Stomach (tissue), 9 donors: ENCODE measurements around the gene GRB7. TPM values are rescaled to one million over a fixed set of nuclear protein-coding genes. Genes with fewer than 3 reads are reported as not detected.
A peak's percentile ranks its signal among the peaks of the same experiment; 100 is the strongest.

Experiments
- DNase-seq, 2 donors: peaks; one replicate each; pipeline versions ENCODE4 v3.0.0 to v3.0.0-alpha.2; 2013 to 2019
- H3K27ac ChIP-seq, 5 donors: fragments of 200-600 bp in 4 of 5; sonication (generic) in 4 of 5; one replicate each; pipeline ENCODE4 v1.5.1; 2013 to 2019; ENCODE audit warnings: mild to moderate bottlenecking in 1 of 5, moderate library complexity in 1 of 5
- H3K27me3 ChIP-seq, 3 donors: fragments of 200-600 bp; sonication (generic); one replicate each; pipeline ENCODE4 v1.5.1; 2017 to 2019; ENCODE audit warnings: mixed run types in 1 of 3
- H3K36me3 ChIP-seq, 4 donors: fragments of 200-600 bp; sonication (generic); 1 replicate in 3 of 4; 2 replicates in 1 of 4; pipeline ENCODE4 v1.5.1; 2016 to 2019
- H3K4me1 ChIP-seq, 4 donors: fragments of 200-600 bp; sonication (generic); one replicate each; pipeline ENCODE4 v1.5.1; 2016 to 2019
- H3K4me3 ChIP-seq, 4 donors: fragments of 200-600 bp; sonication (generic) in 3 of 4; one replicate each; pipeline ENCODE4 v1.5.1; 2016 to 2019; ENCODE audit warnings: mild to moderate bottlenecking in 1 of 4
- H3K9me3 ChIP-seq, 4 donors: fragments of 200-600 bp; sonication (generic); one replicate each; pipeline ENCODE4 v1.5.1; 2016 to 2019
- CTCF ChIP-seq, 7 experiments: fragments of 450-650 bp in 4 of 7; fragments of 200-600 bp in 3 of 7; sonication (generic) in 3 of 7; IDR thresholded peaks; one replicate each; pipeline ENCODE4 v1.5.1; 2016 to 2019; ENCODE audit warnings: antibody characterized with exemption in 7 of 7, control low read depth in 2 of 7, mild to moderate bottlenecking in 1 of 7
- EP300 ChIP-seq: sonication (generic); formaldehyde crosslinking; IDR thresholded peaks from one replicate; pipeline ENCODE4 v1.6.1; 2017; ENCODE audit warnings: antibody characterized with exemption
- POLR2A ChIP-seq, 4 donors: fragments of 450-650 bp; IDR thresholded peaks; one replicate each; pipeline ENCODE4 v1.6.1; 2016; ENCODE audit warnings: antibody characterized with exemption in 4 of 4, control low read depth in 2 of 4, mild to moderate bottlenecking in 1 of 4, moderate library complexity in 1 of 4
- POLR2AphosphoS5 ChIP-seq, 3 donors: sonication (generic); formaldehyde crosslinking; IDR thresholded peaks; one replicate each; pipeline ENCODE4 v1.6.1; 2016; ENCODE audit warnings: antibody characterized with exemption in 3 of 3
- WGBS, 5 donors: extraction: QIAGEN DNeasy Blood & Tissue Kit in 3 of 5; methylation state at CpG; one replicate each; pipeline versions ENCODE4 v1.1.5 to v1.1.7; 2013 to 2018; 5-methylcytosine and 5-hydroxymethylcytosine counted together
- intact Hi-C: fragments of 100-400 bp; cut with DNase I; formaldehyde crosslinking; loops from one replicate; pipeline ENCODE4 v1.15.1; 2023; ENCODE audit warnings: low total_unique reads
- polyA plus RNA-seq, 3 donors: library from polyadenylated mRNA; stranded (reverse); fragments of 200-250 nt; gene quantifications; one replicate each; pipeline ENCODE4 v1.2.3, GENCODE V29; 2013
- total RNA-seq, 5 donors: library from RNA; depleted of rRNA; stranded (reverse); fragments of >200 nt; gene quantifications; one replicate each; pipeline versions ENCODE4 v1.1.0 to v1.2.3, GENCODE V29; 2014 to 2016
- donor health status: healthy with polysubstance abuse.
- donor health status: Bipolar disorder and iron deficiency.
- donor health status: healthy.

The GRB7 gene
- total and polyA plus RNA-seq, 8 donors: 2.3 to 43.9 (median 23.0) TPM

GRCh38 chr17:39782481-39782880, 44.7 kb downstream of the GRB7 start:
- H3K27ac ChIP-seq: no peak overlapping the region
- H3K27me3 ChIP-seq: peaks cover 0 to 10% (median 0%) of the 10 kb centered on the region in 3 donors
- peaks cover 7 to 22% (median 13%) of the 10 kb centered on the region in 4 donors for H3K4me1 ChIP-seq
- TF ChIP-seq POLR2A (IDR thresholded peaks at IDR 0.05) (no peak), POLR2AphosphoS5 (IDR thresholded peaks at IDR 0.05) (peak in 2 of 3 donors; percentile 50 to 62), CTCF (IDR thresholded peaks at IDR 0.05) (no peak)
- no peak overlapping the region for H3K4me3 ChIP-seq
- no peaks in the 10 kb centered on the region for H3K9me3 ChIP-seq
- peak in 1 of 2 donors; percentile 78 for DNase-seq
- intact Hi-C loops: no loop called here
- H3K36me3 ChIP-seq: no peaks in the 10 kb centered on the region
- WGBS, 5 donors: 21 to 42% (median 29%) methylated on average over 4 of the region's 4 CpGs

- Histone ChIP-seq H3K4me3 (no peak overlapping the region), H3K27me3 (peaks cover 0 to 10% (median 0%) of the 10 kb centered on the region in 3 donors), H3K36me3 (no peaks in the 10 kb centered on the region), H3K9me3 (no peaks in the 10 kb centered on the region), H3K27ac (no peak overlapping the region), H3K4me1 (peaks cover 7 to 22% (median 13%) of the 10 kb centered on the region in 4 donors)
- WGBS, 5 donors: 88 to 100% (median 94%) methylated on average over 1 of the region's 1 CpG
- no peak for TF ChIP-seq EP300
- no peak for TF ChIP-seq POLR2AphosphoS5 (IDR thresholded peaks at IDR 0.05)
- no peak for TF ChIP-seq CTCF (IDR thresholded peaks at IDR 0.05)
- no peak for TF ChIP-seq POLR2A (IDR thresholded peaks at IDR 0.05)
- no peak for DNase-seq
- intact Hi-C loops: no loop called here
Observed at GRCh38 chr17:39782980-39783379, 45.2 kb downstream of the GRB7 start.

- Histone ChIP-seq H3K9me3 (no peaks in the 10 kb centered on the region), H3K27me3 (peaks cover 0 to 12% (median 0%) of the 10 kb centered on the region in 3 donors), H3K27ac (no peak overlapping the region), H3K36me3 (no peaks in the 10 kb centered on the region), H3K4me3 (no peak overlapping the region), H3K4me1 (peaks cover 3 to 10% (median 8%) of the 10 kb centered on the region in 4 donors)
- no peak for DNase-seq
- intact Hi-C loops: no loop called here
- no peak for TF ChIP-seq POLR2AphosphoS5 (IDR thresholded peaks at IDR 0.05)
- TF ChIP-seq EP300: no peak
- no peak for TF ChIP-seq CTCF (IDR thresholded peaks at IDR 0.05)
- no peak for TF ChIP-seq POLR2A (IDR thresholded peaks at IDR 0.05)
Observed at GRCh38 chr17:39787041-39787440, 49.3 kb downstream of the GRB7 start.

GRCh38 chr17:39787743-39788484, 50.2 kb downstream of the GRB7 start:
- intact Hi-C loops: no loop called here
- Histone ChIP-seq H3K4me3 (no peak overlapping the region), H3K4me1 (peaks cover 0 to 4% (median under 1%) of the 10 kb centered on the region in 4 donors), H3K36me3 (no peaks in the 10 kb centered on the region), H3K27ac (no peak overlapping the region), H3K9me3 (no peaks in the 10 kb centered on the region), H3K27me3 (peaks cover 0 to 12% (median 0%) of the 10 kb centered on the region in 3 donors)
- 79 to 85% (median 84%) methylated on average over 8 of the region's 8 CpGs for WGBS, 5 donors
- TF ChIP-seq POLR2AphosphoS5 (IDR thresholded peaks at IDR 0.05) (no peak), POLR2A (IDR thresholded peaks at IDR 0.05) (no peak), CTCF (IDR thresholded peaks at IDR 0.05) (no peak), EP300 (no peak)
- DNase-seq: no peak
